SU-DHL-6 (cell line): ENCODE data around the gene NR1D2.
"Not testable (repeated sequence)": the region's sequence is repeated elsewhere in the genome, so short reads cannot be mapped to it uniquely, and the experiment has no call there.

Experiments
- H2AFZ ChIP-seq: fragments of 200-600 bp; sonication (generic); 2 replicates; pipeline ENCODE4 v1.6.1; 2014; ENCODE audit warnings: low read depth, mild to moderate bottlenecking, moderate library complexity, mixed read lengths, antibody characterized with exemption, low read length; ENCODE audit not compliant: severe bottlenecking
- H3F3A ChIP-seq: fragments of 200-600 bp; shearing (Covaris generic); 2 replicates; pipeline ENCODE4 v1.6.0; 2016; ENCODE audit warnings: antibody characterized with exemption, mild to moderate bottlenecking; ENCODE audit not compliant: insufficient read depth
- H3K27ac ChIP-seq: fragments of 200-600 bp; sonication (generic); 2 replicates; pipeline ENCODE4 v1.5.1; 2016; ENCODE audit warnings: low read depth, mild to moderate bottlenecking, low read length, moderate library complexity, mixed read lengths
- H3K27me3 ChIP-seq: fragments of 200-600 bp; sonication (generic), shearing (Covaris generic); 2 replicates; pipeline ENCODE4 v1.6.0; 2014; ENCODE audit warnings: mild to moderate bottlenecking, low read length
- H3K36me3 ChIP-seq: fragments of 200-600 bp; sonication (generic); 2 replicates; pipeline ENCODE4 v1.6.1; 2014; ENCODE audit warnings: mild to moderate bottlenecking, low read length, mixed read lengths
- H3K4me2 ChIP-seq: fragments of 300-600, 200-600 bp; shearing (Covaris generic), sonication (generic); 2 replicates; pipeline ENCODE4 v1.6.0; 2014; ENCODE audit warnings: low read length, low read depth, mild to moderate bottlenecking; ENCODE audit not compliant: poor library complexity, severe bottlenecking
- H3K4me3 ChIP-seq: fragments of 200-600 bp; sonication (generic); 2 replicates; pipeline ENCODE4 v1.5.1; 2014; ENCODE audit warnings: antibody characterized with exemption, low read length, mild to moderate bottlenecking, mixed read lengths; ENCODE audit not compliant: insufficient read depth, poor library complexity, severe bottlenecking
- H3K79me2 ChIP-seq: fragments of 200-600 bp; sonication (generic); 2 replicates; pipeline ENCODE4 v1.6.1; 2014; ENCODE audit warnings: mild to moderate bottlenecking, low read length, moderate library complexity; ENCODE audit not compliant: insufficient read depth
- H3K9ac ChIP-seq: fragments of 200-600 bp; sonication (generic); 2 replicates; pipeline ENCODE4 v1.7.0; 2014; ENCODE audit warnings: mild to moderate bottlenecking, low read length
- H3K9me2 ChIP-seq: fragments of 200-600 bp; sonication (generic); replicated peaks from 2 replicates; pipeline ENCODE4 v1.6.1; 2014; ENCODE audit warnings: low read length; ENCODE audit not compliant: insufficient read depth
- H3K9me3 ChIP-seq: fragments of 200-600 bp; sonication (generic); 2 replicates; pipeline ENCODE4 v1.6.1; 2014; ENCODE audit warnings: low read length, mixed read lengths; ENCODE audit not compliant: insufficient read depth
- H4K20me1 ChIP-seq: fragments of 200-600 bp; sonication (generic); 2 replicates; pipeline ENCODE4 v1.6.1; 2014; ENCODE audit warnings: low read depth, mild to moderate bottlenecking, antibody characterized with exemption, low read length, moderate library complexity, mixed read lengths
- CTCF ChIP-seq: fragments of 200-600 bp; sonication (generic); IDR thresholded peaks from one replicate; pipeline ENCODE4 v1.5.1; 2017; ENCODE audit warnings: antibody characterized with exemption, mild to moderate bottlenecking, low read length, moderate library complexity; ENCODE audit not compliant: insufficient read depth, poor library complexity, severe bottlenecking
- EZH2phosphoT487 ChIP-seq: fragments of 200-600 bp; sonication (generic), shearing (Covaris generic); conservative IDR thresholded peaks from 2 replicates; pipeline ENCODE4 v1.6.1; 2018; ENCODE audit warnings: mild to moderate bottlenecking, antibody characterized with exemption, low read length, moderate library complexity, mixed read lengths

Gene NR1D2

GRCh38 chr3:24023197-24023596, 78.1 kb downstream of the NR1D2 start:
- no peak for TF ChIP-seq EZH2phosphoT487
- no peak for TF ChIP-seq CTCF
- no peaks in the 10 kb centered on the region for H3K36me3 ChIP-seq
- H3K79me2 ChIP-seq, result no peaks in the 10 kb centered on the region
- H3K9me2 ChIP-seq, result no peaks in the 10 kb centered on the region
- H3K4me2 ChIP-seq, result no peak overlapping the region
- no peaks in the 10 kb centered on the region for H3K9me3 ChIP-seq
- no peak overlapping the region for H2AFZ ChIP-seq
- H3K4me3 ChIP-seq, result no peak overlapping the region
- no peaks in the 10 kb centered on the region for H3F3A ChIP-seq
- no peak overlapping the region for H3K27ac ChIP-seq
- H4K20me1 ChIP-seq, result no peaks in the 10 kb centered on the region
- no peak overlapping the region for H3K9ac ChIP-seq
- H3K27me3 ChIP-seq, result no peaks in the 10 kb centered on the region

- no peak for TF ChIP-seq EZH2phosphoT487
- no peak for TF ChIP-seq CTCF
- H3K9me2 ChIP-seq, result no peaks in the 10 kb centered on the region
These were observed 80.7 kb downstream of the NR1D2 start for GRCh38 chr3:24025805-24026204.

GRCh38 chr3:24026665-24027064, 81.6 kb downstream of the NR1D2 start:
- not testable (repeated sequence) for H2AFZ ChIP-seq, H4K20me1 ChIP-seq, H3K4me3 ChIP-seq, H3K9me2 ChIP-seq, H3K9ac ChIP-seq, H3K27me3 ChIP-seq, H3K27ac ChIP-seq, H3K79me2 ChIP-seq, H3F3A ChIP-seq, H3K4me2 ChIP-seq, H3K36me3 ChIP-seq, H3K9me3 ChIP-seq

More at GRCh38 chr3:24025805-24026204, 80.7 kb downstream of the NR1D2 start:
- no peaks in the 10 kb centered on the region for H3F3A ChIP-seq
- H3K4me2 ChIP-seq, result no peak overlapping the region
- no peak overlapping the region for H3K27ac ChIP-seq
- no peaks in the 10 kb centered on the region for H3K79me2 ChIP-seq
- H4K20me1 ChIP-seq, result no peaks in the 10 kb centered on the region
- H3K9ac ChIP-seq, result no peak overlapping the region
- H3K9me3 ChIP-seq, result no peaks in the 10 kb centered on the region
- no peak overlapping the region for H3K4me3 ChIP-seq
- no peaks in the 10 kb centered on the region for H3K36me3 ChIP-seq
- no peaks in the 10 kb centered on the region for H3K27me3 ChIP-seq
- H2AFZ ChIP-seq, result no peak overlapping the region

- Histone ChIP-seq H3K9ac (no peak overlapping the region), H4K20me1 (no peaks in the 10 kb centered on the region), H3K4me2 (no peak overlapping the region), H3F3A (no peaks in the 10 kb centered on the region), H3K27me3 (no peaks in the 10 kb centered on the region), H3K79me2 (no peaks in the 10 kb centered on the region), H2AFZ (no peak overlapping the region), H3K4me3 (no peak overlapping the region), H3K27ac (no peak overlapping the region), H3K9me3 (no peaks in the 10 kb centered on the region), H3K9me2 (no peaks in the 10 kb centered on the region; the same call in 1 of the 2 replicates), H3K36me3 (no peaks in the 10 kb centered on the region)
- no peak for TF ChIP-seq EZH2phosphoT487
- TF ChIP-seq CTCF, result no peak
These were observed 82.9 kb downstream of the NR1D2 start for GRCh38 chr3:24027946-24028345.
